IMR-90 (cell line): ENCODE data around the gene NBPF3. TPM values are rescaled to one million over a fixed set of nuclear protein-coding genes. Genes with fewer than 3 reads are reported as not detected.

Experiments
- ATAC-seq: fragments of 200-7000 bp; cut with Tn5 transposase; 2 replicates; pipeline ENCODE4 v1.9.1; 2020; ENCODE audit warnings: low read depth, mild to moderate bottlenecking, moderate library complexity
- BruUV-seq: library from RNA; stranded (reverse); fragments of 400-500 nt; replicated peaks from 2 replicates; lab custom pipeline; 2021; lab: Mats Ljungman, UMichigan
- CTCF ChIA-PET: fragments of 300-600 bp; formaldehyde crosslinking; extraction: SDS; loops from one replicate; lab custom pipeline; 2021; ENCODE audit warnings: antibody characterized with exemption; lab: Yijun Ruan, JAX
- POLR2A ChIA-PET: fragments of 300-600 bp; sonication (Branson Sonifier 250); formaldehyde crosslinking; loops from one replicate; lab custom pipeline; 2022; ENCODE audit warnings: antibody characterized with exemption; ENCODE audit not compliant: unreplicated experiment; lab: Charles Lee
- DNase-seq: peaks from one replicate; pipeline ENCODE4 v3.0.0; 2013
- H2AFZ ChIP-seq: replicated peaks from 2 replicates; pipeline ENCODE3; 2013; ENCODE audit warnings: low read length, mild to moderate bottlenecking; ENCODE audit not compliant: poor library complexity
- H2AK5ac ChIP-seq: 2 replicates; pipeline ENCODE4 v1.6.1; 2013; ENCODE audit warnings: low read depth, low read length, inconsistent platforms
- H2AK9ac ChIP-seq: replicated peaks from 2 replicates; pipeline ENCODE3; 2013; ENCODE audit warnings: mild to moderate bottlenecking, low read depth, low read length, moderate library complexity; ENCODE audit not compliant: poor library complexity
- H2BK120ac ChIP-seq: 2 replicates; pipeline ENCODE4 v1.6.1; 2013; ENCODE audit warnings: low read depth, low read length, inconsistent platforms
- H2BK15ac ChIP-seq: 3 replicates; pipeline ENCODE4 v1.6.1; 2013; ENCODE audit warnings: low read depth, low read length, inconsistent platforms
- H2BK20ac ChIP-seq: 2 replicates; pipeline ENCODE4 v1.6.1; 2013; ENCODE audit warnings: low read depth, mild to moderate bottlenecking, inconsistent platforms, low read length, moderate library complexity
- H2BK5ac ChIP-seq: 2 replicates; pipeline ENCODE4 v1.6.1; 2013; ENCODE audit warnings: mild to moderate bottlenecking, low read depth, low read length, inconsistent platforms; ENCODE audit not compliant: poor library complexity, severe bottlenecking
- H3K14ac ChIP-seq: replicated peaks from 2 replicates; pipeline ENCODE4 v1.6.1; 2013; ENCODE audit warnings: low read depth, low read length, inconsistent platforms
- H3K18ac ChIP-seq: 2 replicates; pipeline ENCODE4 v1.6.1; 2013; ENCODE audit warnings: low read depth, low read length, control low read depth
- H3K23ac ChIP-seq: 2 replicates; pipeline ENCODE4 v1.6.1; 2013; ENCODE audit warnings: low read depth, low read length, inconsistent platforms
- H3K27ac ChIP-seq: 2 replicates; pipeline ENCODE4 v1.5.1; 2013; ENCODE audit warnings: mild to moderate bottlenecking, control low read depth, low read length; ENCODE audit not compliant: insufficient read depth
- H3K27me3 ChIP-seq: 2 replicates; pipeline ENCODE4 v1.6.1; 2013; ENCODE audit warnings: low read length; ENCODE audit not compliant: control insufficient read depth, insufficient read depth
- H3K36me3 ChIP-seq: 2 replicates; pipeline ENCODE4 v1.6.1; 2013; ENCODE audit warnings: low read length, mixed read lengths; ENCODE audit not compliant: control insufficient read depth, insufficient read depth
- H3K4ac ChIP-seq: 2 replicates; pipeline ENCODE4 v1.6.1; 2013; ENCODE audit warnings: low read depth, low read length, inconsistent platforms
- H3K4me1 ChIP-seq: 2 replicates; pipeline ENCODE4 v1.6.1; 2013; ENCODE audit warnings: low read length, mixed read lengths; ENCODE audit not compliant: control insufficient read depth, insufficient read depth
- H3K4me2 ChIP-seq: 2 replicates; pipeline ENCODE4 v1.6.1; 2013; ENCODE audit warnings: low read depth, mild to moderate bottlenecking, control low read depth, low read length, moderate library complexity
- H3K4me3 ChIP-seq: 2 replicates; pipeline ENCODE4 v1.5.1; 2013; ENCODE audit warnings: low read depth, mild to moderate bottlenecking, control low read depth, low read length, moderate library complexity; ENCODE audit not compliant: insufficient read depth
- H3K56ac ChIP-seq: 2 replicates; pipeline ENCODE4 v1.6.1; 2013; ENCODE audit warnings: low read length, inconsistent platforms; ENCODE audit not compliant: insufficient read depth; ENCODE audit errors: extremely low read depth
- H3K79me1 ChIP-seq, 2 experiments: 2 replicates each; pipeline ENCODE4 v1.6.1; 2013; ENCODE audit warnings: low read length in 2 of 2, inconsistent platforms in 1 of 2, low read depth in 1 of 2
- H3K9ac ChIP-seq: 2 replicates; pipeline ENCODE4 v1.6.1; 2013; ENCODE audit warnings: low read depth, low read length, control low read depth
- H3K9me1 ChIP-seq: 2 replicates; pipeline ENCODE4 v1.6.1; 2013; ENCODE audit warnings: low read length, inconsistent platforms; ENCODE audit not compliant: insufficient read depth
- H3K9me3 ChIP-seq: 2 replicates; pipeline ENCODE4 v1.6.1; 2013; ENCODE audit warnings: low read length; ENCODE audit not compliant: control insufficient read depth, insufficient read depth
- H4K20me1 ChIP-seq: 2 replicates; pipeline ENCODE4 v1.6.1; 2013; ENCODE audit warnings: low read length, inconsistent platforms; ENCODE audit not compliant: insufficient read depth
- H4K5ac ChIP-seq: 2 replicates; pipeline ENCODE4 v1.6.1; 2013; ENCODE audit warnings: mild to moderate bottlenecking, low read depth, low read length, control low read depth
- H4K8ac ChIP-seq, 2 experiments: 2 replicates each; pipeline ENCODE4 v1.6.1; 2013; ENCODE audit warnings: low read depth in 2 of 2, low read length in 2 of 2, control low read depth in 1 of 2, inconsistent platforms in 1 of 2
- H4K91ac ChIP-seq: 2 replicates; pipeline ENCODE4 v1.6.1; 2013; ENCODE audit warnings: low read depth, low read length, inconsistent platforms; ENCODE audit not compliant: insufficient read depth
- WGBS, 2 experiments: methylation state at CpG; one replicate each; pipeline versions ENCODE4 v1.1.5 to v1.1.7; 2013; ENCODE audit warnings: missing lambda C conversion rate in 2 of 2; ENCODE audit not compliant: insufficient read length in 1 of 2; ENCODE audit errors: extremely low coverage in 2 of 2; 5-methylcytosine and 5-hydroxymethylcytosine counted together
- dilution Hi-C: fragments of 300-500 bp; cut with HindIII; formaldehyde crosslinking; loops from one replicate; pipeline ENCODE4 v1.14.3; 2018; ENCODE audit warnings: low sequenced_read_pairs; ENCODE audit not compliant: unreplicated experiment
- in situ Hi-C: fragments of 300-500 bp; cut with MboI; formaldehyde crosslinking; loops from 3 replicates; pipeline ENCODE4 v1.14.3; 2019; ENCODE audit warnings: low sequenced_read_pairs, inconsistent platforms, mixed read lengths
- intact Hi-C: fragments of 100-400 bp; cut with micrococcal nuclease; formaldehyde crosslinking; loops from 2 replicates; pipeline ENCODE4 v1.10.0; 2022
- polyA plus RNA-seq, 3 experiments: library from polyadenylated mRNA; depleted of rRNA; stranded (reverse); fragments of >200 nt; gene quantifications; 2 replicates each; pipeline ENCODE4 v1.2.3, GENCODE V29; 2012; ENCODE audit warnings: low replicate concordance in 1 of 3
- total RNA-seq: library from RNA; depleted of rRNA; stranded (reverse); fragments of >200 nt; gene quantifications from 2 replicates; pipeline ENCODE4 v1.2.3, GENCODE V29; 2012
- TF ChIP-seq, protein P1 (sequence below): fragments of 150-350 bp; IDR thresholded peaks from 2 replicates; pipeline ENCODE4 v1.6.1; 2017; ENCODE audit warnings: mild to moderate bottlenecking, antibody characterized with exemption, low read length, low read depth

The NBPF3 gene
- total and polyA plus RNA-seq, 2 of the 4 experiments (the other 2 are of a cell fraction) = 8.7 to 18.8 TPM

DNA sequence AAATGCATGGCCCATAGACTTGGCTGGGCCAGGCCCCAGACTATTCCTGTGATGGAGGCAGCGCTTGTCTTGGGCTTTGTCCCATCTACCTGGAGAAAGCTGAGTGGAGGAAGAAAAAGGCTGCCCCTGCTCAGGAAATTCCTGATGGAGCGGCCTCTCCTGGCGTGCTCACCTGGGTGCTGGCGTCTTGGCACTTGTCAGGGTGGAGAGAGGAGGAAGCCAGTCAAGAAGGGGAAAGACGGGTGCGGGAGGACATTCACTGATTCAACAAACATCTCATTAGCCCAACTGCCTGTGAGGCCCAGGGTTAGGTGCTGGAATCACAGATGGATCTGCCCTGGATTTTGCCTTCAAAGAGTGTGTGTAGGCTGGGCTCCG lies 85.4 kb downstream of the NBPF3 start:
- POLR2A ChIA-PET = no interaction called here
- no peaks in the 10 kb centered on the region; the same call in 1 of the 2 replicates for H4K20me1 ChIP-seq
- H3K14ac ChIP-seq = no peak overlapping the region
- ATAC-seq = no peak
- H3K79me1 ChIP-seq = no peaks in the 10 kb centered on the region
- H3K4me1 ChIP-seq = peaks cover 2% of the 10 kb centered on the region; the same call in 1 of the 2 replicates
- CTCF ChIA-PET = interaction anchor here (1.2 kb wide), 1 partner anchor 13 kb away, joined by 3 read pairs; no protein-coding TSS in a partner anchor
- no peaks in the 10 kb centered on the region for H3K36me3 ChIP-seq
- no peak overlapping the region for H2BK5ac ChIP-seq
- no peak overlapping the region for H2BK20ac ChIP-seq
- no peak overlapping the region for H3K4me3 ChIP-seq
- H2BK120ac ChIP-seq = no peak overlapping the region
- intact Hi-C loops = no loop called here
- H4K5ac ChIP-seq = no peak overlapping the region
- H2AK9ac ChIP-seq = no peak overlapping the region
- WGBS, 2 experiments = no CpG with 5 or more reads among the region's 7 CpGs
- in situ Hi-C loops = no loop called here
- H2AK5ac ChIP-seq = no peak overlapping the region
- H3K56ac ChIP-seq = no peak overlapping the region
- no peak overlapping the region for H3K4ac ChIP-seq
- no peaks in the 10 kb centered on the region for H3K9me1 ChIP-seq
- dilution Hi-C loops = no loop called here
- no peak overlapping the region for H3K23ac ChIP-seq
- peaks cover 6% of the 10 kb centered on the region for H3K27me3 ChIP-seq
- H2BK15ac ChIP-seq = no peak overlapping the region
- H2AFZ ChIP-seq = no peak overlapping the region
- H3K18ac ChIP-seq = no peak overlapping the region
- DNase-seq = no peak
- no peak overlapping the region for H3K4me2 ChIP-seq
- no peak overlapping the region for H3K9ac ChIP-seq
- H3K9me3 ChIP-seq = no peaks in the 10 kb centered on the region
- BruUV-seq = no TSS peak
- TF ChIP-seq, protein P1, sequence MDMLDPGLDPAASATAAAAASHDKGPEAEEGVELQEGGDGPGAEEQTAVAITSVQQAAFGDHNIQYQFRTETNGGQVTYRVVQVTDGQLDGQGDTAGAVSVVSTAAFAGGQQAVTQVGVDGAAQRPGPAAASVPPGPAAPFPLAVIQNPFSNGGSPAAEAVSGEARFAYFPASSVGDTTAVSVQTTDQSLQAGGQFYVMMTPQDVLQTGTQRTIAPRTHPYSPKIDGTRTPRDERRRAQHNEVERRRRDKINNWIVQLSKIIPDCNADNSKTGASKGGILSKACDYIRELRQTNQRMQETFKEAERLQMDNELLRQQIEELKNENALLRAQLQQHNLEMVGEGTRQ = no peak
- H4K8ac ChIP-seq = no peak overlapping the region
- no peak overlapping the region for H4K91ac ChIP-seq
- H3K27ac ChIP-seq = no peak overlapping the region
